Measurements from ENCODE around the gene ABLIM3. TPM values are rescaled to one million over a fixed set of nuclear protein-coding genes. Genes with fewer than 3 reads are reported as not detected.

ABLIM3 gene
- total RNA-seq, 6 experiments from 2014 or later: 29.3 to 54.1 (median 48.3) TPM

GRCh38 chr5:149108651-149109280 is 32.5 kb upstream of the ABLIM3 start:
- peaks cover 50% of the 10 kb centered on the region for H3K4me1 Mint-ChIP-seq (ENCODE audit: low read depth)
- no peak overlapping the region for H3K4me3 Mint-ChIP-seq
- H3K36me3 Mint-ChIP-seq (ENCODE audit: low read depth): no peaks in the 10 kb centered on the region
- H3K27ac Mint-ChIP-seq: no peak overlapping the region; the same call in 1 of the 2 replicates
- peak; percentile 9 for DNase-seq
- 0 out of 2 replicates have a peak, but pooled peaks cover 1% of the 10 kb centered on the region for H3K27me3 Mint-ChIP-seq (ENCODE audit: insufficient read depth)
- TF ChIP-seq CTCF (IDR thresholded peaks at IDR 0.05): no peak
- H3K9me3 Mint-ChIP-seq: no peaks in the 10 kb centered on the region

- no peak overlapping the region; the same call in 1 of the 2 replicates for H3K27ac Mint-ChIP-seq
- H3K9me3 Mint-ChIP-seq: no peaks in the 10 kb centered on the region
- no peak for DNase-seq
- H3K4me1 Mint-ChIP-seq (ENCODE audit: low read depth): peaks cover 65% of the 10 kb centered on the region
- no peak overlapping the region for H3K4me3 Mint-ChIP-seq
- TF ChIP-seq CTCF (IDR thresholded peaks at IDR 0.05): no peak
- no peaks in the 10 kb centered on the region for H3K36me3 Mint-ChIP-seq (ENCODE audit: low read depth)
- H3K27me3 Mint-ChIP-seq (ENCODE audit: insufficient read depth): no peaks in the 10 kb centered on the region
Measured at GRCh38 chr5:149110406-149110805, 30.9 kb upstream of the ABLIM3 start.

- TF ChIP-seq CTCF (IDR thresholded peaks at IDR 0.05): no peak
Measured at GRCh38 chr5:149113669-149114068, 27.6 kb upstream of the ABLIM3 start.

GRCh38 chr5:149114403-149115312 is 26.6 kb upstream of the ABLIM3 start:
- no peaks in the 10 kb centered on the region for H3K27me3 Mint-ChIP-seq (ENCODE audit: insufficient read depth)
- peak overlapping the region; percentile 45 for H3K4me3 Mint-ChIP-seq
- H3K36me3 Mint-ChIP-seq (ENCODE audit: low read depth): no peaks in the 10 kb centered on the region
- peak; percentile 81 for DNase-seq
- H3K27ac Mint-ChIP-seq: peak overlapping the region; percentile 59
- no peaks in the 10 kb centered on the region for H3K9me3 Mint-ChIP-seq
- peaks cover 65% of the 10 kb centered on the region for H3K4me1 Mint-ChIP-seq (ENCODE audit: low read depth)
- peak; percentile 88 for TF ChIP-seq CTCF (IDR thresholded peaks at IDR 0.05)

More at GRCh38 chr5:149113669-149114068, 27.6 kb upstream of the ABLIM3 start:
- Mint-ChIP-seq H3K36me3 (ENCODE audit: low read depth) (no peaks in the 10 kb centered on the region), H3K4me3 (peak overlapping the region; percentile 45), H3K27me3 (ENCODE audit: insufficient read depth) (no peaks in the 10 kb centered on the region), H3K27ac (peak overlapping the region; percentile 59), H3K9me3 (no peaks in the 10 kb centered on the region), H3K4me1 (ENCODE audit: low read depth) (peaks cover 70% of the 10 kb centered on the region)
- DNase-seq: peak; percentile 77

GRCh38 chr5:149117970-149118369 is 23.3 kb upstream of the ABLIM3 start:
- Mint-ChIP-seq H3K9me3 (no peaks in the 10 kb centered on the region), H3K36me3 (ENCODE audit: low read depth) (no peaks in the 10 kb centered on the region), H3K4me3 (no peak overlapping the region), H3K27ac (no peak overlapping the region), H3K4me1 (ENCODE audit: low read depth) (peaks cover 36% of the 10 kb centered on the region), H3K27me3 (ENCODE audit: insufficient read depth) (no peaks in the 10 kb centered on the region; the same call in 1 of the 2 replicates)
- no peak for DNase-seq
- TF ChIP-seq CTCF (IDR thresholded peaks at IDR 0.05): no peak

Measured in HFFc6 (cell line).